SKM-1 (cell line): Measurements from ENCODE around the gene CD52.
"Not testable (repeated sequence)": the region's sequence is repeated elsewhere in the genome, so short reads cannot be mapped to it uniquely, and the experiment has no call there.

Experiments used
- DNase-seq: peaks from one replicate; lab custom pipeline; 2025; ENCODE audit not compliant: unreplicated experiment; lab: John Stamatoyannopoulos, UW

Gene CD52

DNA sequence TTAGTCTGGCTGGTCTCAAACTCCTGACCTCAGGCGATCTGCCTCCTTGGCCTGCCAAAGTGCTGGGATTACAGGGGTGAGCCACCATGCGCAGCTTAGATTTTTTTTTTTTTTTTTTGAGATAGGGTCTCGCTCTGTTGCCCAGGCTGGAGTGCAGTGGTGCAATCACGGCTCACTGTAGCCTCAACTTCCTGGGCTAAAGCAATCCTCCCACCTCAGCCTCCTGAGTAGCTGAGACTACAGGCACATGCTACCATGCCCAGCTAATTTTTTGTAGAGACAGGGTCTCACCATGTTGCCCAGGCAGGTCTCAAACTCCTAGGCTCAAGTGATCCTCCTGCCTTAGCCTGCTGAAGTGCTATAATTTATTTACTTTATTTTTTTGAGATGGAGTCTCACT lies 11.6 kb downstream of the CD52 start:
- DNase-seq, result not testable (repeated sequence)

DNA sequence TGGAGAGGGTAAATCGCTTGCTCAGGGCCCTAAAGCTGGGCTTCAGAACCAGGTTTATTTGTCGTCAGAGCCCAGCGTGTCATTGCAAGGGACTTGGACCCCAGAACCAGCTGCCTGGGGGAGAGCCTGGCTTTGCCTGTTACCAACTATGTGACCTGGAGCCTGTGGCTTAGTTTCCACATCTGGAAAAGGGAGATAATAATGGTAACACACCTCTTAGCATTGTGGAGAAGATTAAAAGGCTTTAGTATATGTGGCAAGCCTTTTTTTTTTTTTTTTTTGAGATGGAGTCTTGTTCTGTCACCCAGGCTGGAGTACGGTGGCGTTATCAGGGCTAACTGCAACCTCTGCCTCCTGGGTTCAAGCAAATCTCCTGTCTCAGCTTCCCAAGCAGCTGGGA lies 12.5 kb downstream of the CD52 start:
- DNase-seq, result no peak

DNA sequence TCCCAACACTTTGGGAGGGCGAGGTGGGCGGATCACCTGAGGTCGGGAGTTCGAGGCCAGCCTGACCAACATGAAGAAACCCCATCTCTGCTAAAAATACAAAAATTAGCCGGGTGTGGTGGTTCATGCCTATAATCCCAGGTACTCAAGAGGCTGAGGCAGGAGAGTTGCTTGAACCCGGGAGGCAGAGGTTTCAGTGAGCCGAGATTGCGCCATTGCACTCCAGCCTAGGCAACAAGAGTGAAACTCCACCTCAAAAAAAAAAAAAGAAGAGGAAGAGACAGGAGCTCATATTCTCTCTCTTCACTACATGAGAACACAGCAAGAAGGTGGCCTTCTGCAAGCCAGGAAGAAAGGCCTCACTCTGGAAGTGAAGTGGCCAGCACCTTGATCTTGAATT lies 15.6 kb downstream of the CD52 start:
- not testable (repeated sequence) for DNase-seq

DNA sequence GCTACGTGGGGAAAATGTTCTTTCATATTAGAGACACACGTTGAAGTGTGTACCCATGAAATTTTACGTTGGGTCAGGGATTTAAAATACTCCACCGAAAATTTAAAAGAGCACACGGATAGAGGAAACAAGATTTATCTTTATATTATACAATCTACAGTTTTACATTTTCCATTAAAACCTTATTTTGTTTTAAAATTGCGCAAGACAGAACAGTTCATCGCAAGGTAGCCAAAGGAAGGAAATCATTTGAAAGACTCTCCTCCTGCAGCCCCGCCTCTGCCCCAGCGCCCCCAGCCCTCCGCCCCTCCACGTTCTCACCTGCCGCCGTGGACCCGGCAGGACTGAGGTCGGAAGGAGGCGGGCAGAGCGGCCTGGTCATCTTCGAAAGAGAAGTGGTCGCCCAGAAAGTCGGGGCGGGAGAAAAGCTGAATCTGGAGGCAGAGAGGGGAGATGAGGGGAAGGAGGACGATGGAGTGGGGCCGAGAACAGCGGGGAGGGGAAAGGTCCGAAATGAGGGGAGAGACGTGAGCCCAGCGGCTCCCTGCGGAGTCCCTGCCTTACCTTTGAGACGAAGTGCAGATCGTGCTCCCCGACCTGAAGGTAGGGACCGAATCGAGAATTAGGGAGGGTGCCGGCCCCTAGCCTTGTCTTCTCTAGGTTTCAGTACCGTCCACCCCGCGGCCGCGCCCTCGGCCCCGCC lies 18.2 kb downstream of the CD52 start:
- DNase-seq, result no peak

- DNase-seq, result no peak
These were observed 18.9 kb downstream of the CD52 start for GRCh38 chr1:26336477-26337205.

DNA sequence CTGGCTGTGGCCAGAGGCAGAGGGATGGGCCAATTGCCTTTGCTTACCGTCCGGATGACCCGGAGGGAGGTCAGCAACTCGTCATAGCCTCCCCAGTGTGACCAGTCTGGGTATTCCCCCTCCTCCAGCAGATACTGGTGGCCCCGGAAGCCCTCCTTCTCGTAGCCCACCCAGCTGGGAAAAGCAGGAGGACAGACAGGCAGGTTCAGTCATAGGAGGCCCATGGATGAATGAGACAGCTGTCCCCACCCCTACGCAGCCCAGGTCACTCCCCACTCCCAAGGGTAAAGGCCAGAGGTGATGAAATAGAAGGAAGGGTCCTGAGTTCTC lies 19.4 kb downstream of the CD52 start:
- DNase-seq, result no peak

DNA sequence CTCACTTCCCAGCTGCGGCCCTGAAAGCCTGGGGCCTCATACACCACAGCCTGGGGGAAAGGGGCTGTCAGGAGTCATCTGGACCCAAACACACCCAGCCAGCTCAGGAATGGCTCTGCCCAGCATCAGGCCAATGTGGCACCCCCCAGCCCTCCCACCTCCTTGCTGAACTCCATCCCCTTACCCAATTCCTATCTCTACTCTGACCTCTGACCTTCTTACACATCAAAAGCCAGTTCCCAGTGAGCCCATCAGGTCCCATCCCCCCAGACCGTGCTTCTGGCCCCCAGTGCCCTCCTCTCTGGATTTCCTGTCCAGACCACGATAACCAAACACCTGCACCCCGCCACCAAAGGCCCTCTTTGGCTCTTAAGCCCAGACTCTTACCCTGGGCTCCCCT lies 19.9 kb downstream of the CD52 start:
- no peak for DNase-seq

DNA sequence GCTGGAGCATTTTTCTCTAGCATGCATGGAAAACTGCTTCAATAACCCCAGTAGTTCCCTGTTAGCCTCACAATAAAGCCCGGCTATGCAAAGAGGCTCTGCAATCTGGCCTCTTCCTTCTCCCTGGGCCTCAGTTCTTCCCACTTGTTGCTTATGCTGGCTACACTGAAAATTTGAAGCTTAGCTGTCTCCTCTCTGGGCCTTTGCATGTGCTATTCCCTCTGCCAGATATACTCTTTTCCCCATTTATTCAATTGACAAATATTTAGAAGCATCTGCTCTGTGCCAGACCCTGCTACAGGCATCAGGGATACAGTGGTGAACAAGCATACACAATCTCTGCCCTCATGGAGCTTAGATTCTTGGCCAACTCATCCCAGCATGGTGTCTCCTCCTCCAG lies 20.9 kb downstream of the CD52 start:
- no peak for DNase-seq

DNA sequence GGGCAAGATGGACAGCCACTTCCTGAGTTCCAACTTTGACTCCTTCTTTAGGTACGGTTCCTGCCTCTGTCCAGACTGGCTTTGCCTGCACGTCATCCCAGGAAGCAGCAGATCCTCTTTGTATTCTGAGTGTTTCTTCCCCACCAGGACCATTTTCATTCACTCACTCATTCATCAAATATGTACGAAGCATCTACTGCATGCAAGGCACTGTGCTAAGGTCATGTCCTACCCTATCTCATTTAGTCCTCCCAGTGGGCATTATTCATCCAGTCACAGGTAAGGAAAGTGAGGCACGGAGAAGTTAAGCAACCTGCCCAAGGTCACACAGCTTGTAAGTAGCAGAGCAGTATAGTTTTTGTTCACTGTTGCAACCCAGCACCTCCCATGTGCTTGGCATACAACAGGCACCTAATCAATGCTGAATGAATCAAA lies 22.3 kb downstream of the CD52 start:
- DNase-seq, result no peak

- no peak for DNase-seq
These were observed 26.6 kb downstream of the CD52 start for GRCh38 chr1:26344147-26344920.

GRCh38 chr1:26345718-26346117 lies 28.0 kb downstream of the CD52 start:
- no peak for DNase-seq

- DNase-seq, result peak; percentile 19
These were observed 28.7 kb downstream of the CD52 start for GRCh38 chr1:26346274-26347033.

DNA sequence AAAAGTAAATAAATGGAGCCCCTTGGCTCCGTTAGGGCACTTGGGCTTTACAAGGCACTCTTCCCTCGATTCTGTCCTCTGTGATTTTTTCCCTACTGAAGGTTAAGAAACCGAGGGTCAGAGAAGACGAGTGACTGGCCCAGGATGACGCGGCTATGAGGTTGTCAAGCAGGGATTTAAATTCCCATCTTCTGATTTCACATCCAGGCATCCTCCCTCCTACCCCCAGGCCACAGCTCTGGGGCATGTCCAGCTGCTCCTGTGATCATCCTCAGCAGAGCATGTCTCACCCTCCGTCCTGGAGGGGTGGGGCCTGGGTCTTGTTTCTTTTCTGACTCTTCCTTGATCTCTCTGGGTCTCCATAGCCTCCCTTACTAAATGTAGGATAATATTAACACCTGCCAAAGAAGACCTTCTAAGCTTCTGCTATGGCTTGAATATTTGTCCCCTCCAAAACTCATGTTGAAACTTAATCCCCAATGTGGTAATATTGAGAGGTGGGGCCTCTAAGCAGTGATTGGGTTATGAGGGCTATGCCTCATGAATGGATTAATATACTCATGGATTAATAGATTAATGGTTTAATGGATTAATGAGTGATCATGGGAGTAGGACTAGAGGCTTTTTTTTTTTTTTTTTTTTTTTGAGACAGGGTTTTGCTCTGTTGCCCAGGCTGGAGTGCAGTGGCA lies 31.6 kb downstream of the CD52 start:
- DNase-seq, result no peak

DNA sequence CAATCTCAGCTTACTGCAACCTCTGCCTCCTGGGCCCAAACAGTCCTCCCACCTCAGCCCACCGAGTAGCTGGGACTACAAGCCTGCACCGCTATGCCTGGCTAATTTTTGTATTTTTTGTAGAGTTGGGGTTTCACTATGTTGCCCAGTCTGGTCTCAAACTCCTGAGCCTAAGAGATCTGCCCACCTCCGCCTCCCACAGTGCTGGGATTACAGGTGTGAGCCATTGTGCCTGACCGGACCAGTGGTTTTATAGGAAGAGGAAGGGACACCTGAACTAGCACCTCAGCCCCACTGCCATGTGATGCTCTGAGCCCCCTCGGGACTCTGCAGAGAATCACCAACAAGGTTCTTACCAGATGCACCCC lies 32.1 kb downstream of the CD52 start:
- DNase-seq, result no peak

GRCh38 chr1:26350343-26350700 lies 32.6 kb downstream of the CD52 start:
- no peak for DNase-seq

DNA sequence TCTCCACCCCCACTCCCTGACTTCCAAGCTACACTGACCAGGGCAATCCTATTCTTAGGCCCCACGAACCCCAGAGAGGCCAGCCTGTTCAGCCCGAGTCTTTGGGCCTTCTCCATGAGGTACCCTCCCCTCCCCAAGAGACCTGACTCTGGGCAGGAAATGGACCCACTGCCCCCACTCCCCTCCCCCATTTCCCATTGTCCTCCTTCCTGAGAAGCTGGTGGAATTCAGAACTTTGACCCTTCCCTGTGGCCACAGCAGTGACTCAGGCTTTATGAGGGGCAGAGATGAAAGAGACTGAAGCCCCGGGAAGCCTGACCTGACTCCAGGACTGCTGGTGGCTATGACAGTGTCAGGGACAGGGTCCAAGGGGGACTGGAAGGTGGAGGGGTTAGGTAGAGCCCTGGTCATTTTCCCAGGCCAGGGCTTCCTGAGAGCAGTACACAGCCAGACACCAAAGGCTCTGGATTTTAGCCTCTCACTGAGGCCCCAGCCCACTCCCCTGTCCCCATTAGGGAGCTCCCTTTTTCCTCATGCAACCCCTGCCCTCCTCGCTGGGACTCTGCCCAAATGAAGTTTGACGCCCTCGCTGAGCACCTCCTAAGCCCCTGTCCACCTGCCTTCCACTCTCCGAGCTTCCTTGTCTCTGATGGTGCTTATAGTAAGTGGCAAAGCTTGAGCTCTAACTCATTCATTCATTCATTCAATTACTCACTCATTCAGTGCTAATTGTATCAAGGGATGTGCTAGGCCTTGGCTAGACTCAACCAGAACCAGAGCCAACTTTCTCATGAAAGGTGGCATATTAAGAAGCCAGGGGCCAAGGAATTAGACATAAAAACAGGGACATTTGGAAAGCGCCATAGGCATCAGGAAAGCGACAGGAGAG lies 33.2 kb downstream of the CD52 start:
- DNase-seq, result no peak

DNA sequence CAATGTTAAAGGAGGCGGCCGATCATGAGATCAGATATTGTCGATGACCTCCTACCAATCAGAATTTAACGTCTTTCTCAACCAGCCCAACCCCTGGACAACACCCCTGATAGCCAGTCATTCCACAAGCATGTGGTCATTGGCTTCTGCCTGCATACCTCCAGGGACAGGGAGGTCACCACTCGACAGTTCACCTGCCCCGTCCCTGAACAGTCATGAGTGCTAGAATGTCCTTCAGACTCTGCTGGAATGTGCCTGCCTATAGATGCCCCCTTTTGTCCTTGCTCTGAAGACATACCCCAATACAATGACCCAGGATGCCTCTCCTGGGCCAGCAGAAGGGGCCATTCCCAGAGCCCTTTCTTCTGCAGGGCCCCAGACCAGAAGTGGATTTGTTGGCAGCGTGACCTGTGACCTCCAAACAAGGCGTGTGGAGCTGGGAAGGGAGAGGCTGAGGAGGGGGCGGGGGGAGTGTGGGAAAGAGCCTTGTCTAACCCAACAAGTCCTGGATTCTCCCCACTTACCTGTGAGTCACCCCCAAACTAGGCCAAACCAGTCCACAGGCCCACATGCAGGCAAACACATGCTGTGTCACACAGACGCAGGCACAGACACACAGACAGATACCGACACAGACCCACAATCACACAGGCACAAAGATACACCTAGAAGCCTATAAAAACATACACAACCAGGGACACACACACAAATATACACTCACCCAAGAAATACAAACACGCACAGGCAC lies 34.0 kb downstream of the CD52 start:
- no peak for DNase-seq

DNA sequence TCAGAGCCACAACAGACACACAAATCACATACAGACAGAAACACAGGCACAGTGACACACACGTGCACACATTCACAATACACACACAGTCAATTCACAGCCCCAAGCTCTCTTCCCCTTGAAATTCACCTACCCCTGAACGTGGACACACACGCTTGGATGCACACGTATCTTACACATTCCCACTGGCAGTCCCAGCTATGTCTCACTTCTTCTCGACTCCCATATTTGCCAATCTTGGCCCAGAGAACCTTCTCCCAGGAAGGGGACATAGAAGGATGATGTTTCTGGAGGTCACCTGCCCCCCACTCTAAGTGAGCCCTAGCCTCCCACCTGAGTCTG lies 34.6 kb downstream of the CD52 start:
- no peak for DNase-seq

DNA sequence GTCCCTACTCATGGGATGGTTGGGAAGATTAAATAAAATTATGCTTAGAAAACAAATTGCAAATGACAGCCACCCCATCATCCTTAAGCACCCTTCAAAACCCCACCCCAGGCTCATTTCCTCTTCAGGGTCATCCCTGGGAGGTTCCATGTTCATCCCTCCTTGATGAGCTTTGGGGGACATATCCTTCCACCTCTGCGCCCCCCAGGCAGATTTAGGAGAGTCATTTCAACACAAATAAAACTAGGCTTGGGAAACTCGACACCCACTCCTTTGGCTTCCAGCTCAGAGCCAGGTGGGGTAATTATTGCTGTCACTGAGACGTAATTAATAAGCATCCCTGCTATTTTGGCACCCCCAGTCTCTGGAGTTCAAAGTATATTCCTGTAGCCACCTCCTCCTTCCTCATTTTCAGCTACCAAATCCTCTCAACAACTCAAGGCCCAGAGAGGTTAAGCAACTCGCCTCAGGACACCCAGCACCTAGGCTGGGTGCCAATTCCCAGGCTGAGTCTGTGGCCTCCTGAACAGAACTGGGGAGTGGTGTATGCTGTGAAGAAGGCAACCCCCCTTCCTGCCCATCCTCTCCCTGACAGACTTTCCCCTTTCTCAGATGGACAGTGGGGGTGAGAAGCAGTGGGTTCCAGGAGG lies 35.6 kb downstream of the CD52 start:
- no peak for DNase-seq
